CD4-positive, alpha-beta T cell treated with Interleukin-17A for 4 hours (primary cell): ENCODE data around the gene EML6.

Source experiments
- DNase-seq: peaks from one replicate; pipeline ENCODE4 v3.0.0-alpha.2; 2020; ENCODE audit warnings: mixed read lengths

Gene EML6

GRCh38 chr2:54950811-54951210 lies 227.3 kb downstream of the EML6 start:
- DNase-seq: no peak

GRCh38 chr2:54952425-54952824 lies 229.0 kb downstream of the EML6 start:
- DNase-seq: no peak

GRCh38 chr2:54952978-54953456 lies 229.6 kb downstream of the EML6 start:
- DNase-seq: no peak

GRCh38 chr2:54954158-54954557 lies 230.7 kb downstream of the EML6 start:
- DNase-seq: no peak

GRCh38 chr2:54954705-54955357 lies 231.4 kb downstream of the EML6 start:
- no peak for DNase-seq

GRCh38 chr2:54955358-54956110 lies 232.1 kb downstream of the EML6 start:
- no peak for DNase-seq

GRCh38 chr2:54956111-54956627 lies 232.7 kb downstream of the EML6 start:
- no peak for DNase-seq

GRCh38 chr2:54957321-54957999 lies 234.0 kb downstream of the EML6 start:
- no peak for DNase-seq

- DNase-seq: no peak
Observed at GRCh38 chr2:54958717-54959371, 235.4 kb downstream of the EML6 start.

- DNase-seq: no peak
Observed at GRCh38 chr2:54960164-54960563, 236.7 kb downstream of the EML6 start.

- no peak for DNase-seq
Observed at GRCh38 chr2:54962511-54962910, 239.0 kb downstream of the EML6 start.

- no peak for DNase-seq
Observed at GRCh38 chr2:54962935-54963440, 239.5 kb downstream of the EML6 start.

- DNase-seq: no peak
Observed at GRCh38 chr2:54963476-54963875, 240.0 kb downstream of the EML6 start.

GRCh38 chr2:54964271-54964670 lies 240.8 kb downstream of the EML6 start:
- DNase-seq: no peak

- DNase-seq: no peak
Observed at GRCh38 chr2:54964816-54965215, 241.4 kb downstream of the EML6 start.

GRCh38 chr2:54965425-54965824 lies 242.0 kb downstream of the EML6 start:
- no peak for DNase-seq

GRCh38 chr2:54966165-54966832 lies 242.8 kb downstream of the EML6 start:
- no peak for DNase-seq

- no peak for DNase-seq
Observed at GRCh38 chr2:54966837-54967236, 243.4 kb downstream of the EML6 start.

GRCh38 chr2:54967269-54967668 lies 243.8 kb downstream of the EML6 start:
- DNase-seq: no peak

GRCh38 chr2:54967759-54968365 lies 244.4 kb downstream of the EML6 start:
- DNase-seq: no peak

GRCh38 chr2:54968561-54969218 lies 245.2 kb downstream of the EML6 start:
- no peak for DNase-seq
